Endothelial cell of umbilical vein (primary cell): ENCODE measurements around the gene ZBTB7B. TPM values are rescaled to one million over a fixed set of nuclear protein-coding genes. Genes with fewer than 3 reads are reported as not detected.

Experiments used
- BruUV-seq: library from RNA; stranded (reverse); fragments of 400-500 nt; replicated peaks from 2 replicates; lab custom pipeline; 2021; lab: Mats Ljungman, UMichigan
- CTCF ChIA-PET: fragments of 300-600, 350-600 bp; sonication (Branson Sonifier 250); formaldehyde crosslinking; loops from one replicate; lab custom pipeline; 2021; ENCODE audit warnings: antibody characterized with exemption, inconsistent platforms; lab: Charles Lee
- POLR2A ChIA-PET: fragments of 300-600, 350-600 bp; sonication (Branson Sonifier 250); formaldehyde crosslinking; loops from one replicate; lab custom pipeline; 2021; ENCODE audit warnings: antibody characterized with exemption, inconsistent platforms; lab: Charles Lee
- DNase-seq: peaks from one replicate; pipeline ENCODE4 v3.0.0-alpha.2; 2011; ENCODE audit warnings: low read depth, low spot score
- FAIRE-seq: peaks from 2 replicates; lab custom pipeline; 2011; peaks lifted over from hg19 to GRCh38; lab: Jason Lieb, UNC
- H2AFZ ChIP-seq: 2 replicates; pipeline ENCODE4 v1.6.0; 2012; ENCODE audit warnings: low read depth, low read length, control low read depth, inconsistent platforms
- H3K27ac ChIP-seq: 2 replicates; pipeline ENCODE4 v1.5.1; 2011; ENCODE audit warnings: low read depth, mild to moderate bottlenecking, control low read depth, low read length, moderate library complexity; ENCODE audit not compliant: insufficient read depth
- H3K27me3 ChIP-seq, 2 experiments: 2 replicates each; pipeline versions ENCODE4 v1.6.0 to v1.6.1; 2011; ENCODE audit warnings: low read length in 2 of 2, mixed read lengths in 1 of 2; ENCODE audit not compliant: control insufficient read depth in 2 of 2, insufficient read depth in 2 of 2
- H3K36me3 ChIP-seq, 2 experiments: 2 replicates in 1 of 2; 3 replicates in 1 of 2; pipeline ENCODE4 v1.5.1; 2011; ENCODE audit warnings: low read length in 2 of 2, mild to moderate bottlenecking in 1 of 2, moderate library complexity in 1 of 2; ENCODE audit not compliant: control insufficient read depth in 2 of 2, insufficient read depth in 2 of 2; ENCODE audit errors: extremely low read depth in 1 of 2
- H3K4me1 ChIP-seq: 3 replicates; pipeline ENCODE4 v1.5.1; 2011; ENCODE audit warnings: mild to moderate bottlenecking, low read length; ENCODE audit not compliant: control insufficient read depth, insufficient read depth; ENCODE audit errors: extremely low read depth
- H3K4me2 ChIP-seq: 2 replicates; pipeline ENCODE4 v1.6.1; 2011; ENCODE audit warnings: low read length, control low read depth, mixed read lengths; ENCODE audit not compliant: insufficient read depth
- H3K4me3 ChIP-seq, 3 experiments: fragments of 200-600 bp in 1 of 3; sonication (generic), shearing (Covaris generic) in 1 of 3; replicated peaks in 1 of 3; 2 replicates each; pipeline ENCODE4 v1.5.1; 2011 to 2016; ENCODE audit warnings: control low read depth in 3 of 3, low read length in 3 of 3, mild to moderate bottlenecking in 2 of 3, inconsistent platforms in 1 of 3, low read depth in 1 of 3, moderate library complexity in 1 of 3; ENCODE audit not compliant: insufficient read depth in 1 of 3
- H3K79me2 ChIP-seq: 2 replicates; pipeline ENCODE4 v1.6.0; 2012; ENCODE audit warnings: low read length, inconsistent platforms; ENCODE audit not compliant: control insufficient read depth, insufficient read depth
- H3K9ac ChIP-seq: replicated peaks from 2 replicates; pipeline ENCODE3; 2011; ENCODE audit warnings: low read length, control low read depth; ENCODE audit not compliant: insufficient read depth; ENCODE audit errors: extremely low read depth
- H3K9me1 ChIP-seq: replicated peaks from 3 replicates; pipeline ENCODE4 v1.6.0; 2011; ENCODE audit warnings: mild to moderate bottlenecking, low read length; ENCODE audit not compliant: control insufficient read depth, insufficient read depth; ENCODE audit errors: extremely low read depth
- H3K9me3 ChIP-seq: replicated peaks from 2 replicates; pipeline ENCODE4 v1.5.1; 2012; ENCODE audit warnings: low read length, inconsistent platforms; ENCODE audit not compliant: control insufficient read depth, insufficient read depth
- H4K20me1 ChIP-seq: replicated peaks from 2 replicates; pipeline ENCODE3; 2011; ENCODE audit warnings: mild to moderate bottlenecking, low read length; ENCODE audit not compliant: control insufficient read depth, insufficient read depth; ENCODE audit errors: extremely low read depth
- CTCF ChIP-seq, 2 donors: IDR thresholded peaks; 1 replicate in 1 of 2; 2 replicates in 1 of 2; pipeline ENCODE4 v1.5.1; 2011; ENCODE audit warnings: low read length in 2 of 2, mild to moderate bottlenecking in 2 of 2, moderate library complexity in 2 of 2, control low read depth in 1 of 2, inconsistent platforms in 1 of 2, low read depth in 1 of 2; ENCODE audit not compliant: insufficient read depth in 1 of 2; ENCODE audit errors: extremely low read depth in 1 of 2
- GATA2 ChIP-seq: IDR thresholded peaks from 2 replicates; pipeline ENCODE4 v1.7.0; 2011; ENCODE audit warnings: low read depth, mild to moderate bottlenecking, moderate library complexity, mixed read lengths, low read length; ENCODE audit not compliant: insufficient read length, insufficient read depth
- MAX ChIP-seq: IDR thresholded peaks from 2 replicates; pipeline ENCODE4 v1.6.1; 2011; ENCODE audit not compliant: insufficient read depth, insufficient read length
- MYC ChIP-seq: IDR thresholded peaks from one replicate; pipeline ENCODE4 v1.6.1; 2011; ENCODE audit warnings: mild to moderate bottlenecking, low read depth, low read length
- POLR2A ChIP-seq: IDR thresholded peaks from 2 replicates; pipeline ENCODE4 v1.6.1; 2012; ENCODE audit warnings: low read depth, mild to moderate bottlenecking, control low read depth, low read length
- POLR2AphosphoS5 ChIP-seq: IDR thresholded peaks from 2 replicates; pipeline ENCODE4 v1.6.1; 2012; ENCODE audit warnings: low read depth, mild to moderate bottlenecking, control low read depth, low read length, moderate library complexity; ENCODE audit not compliant: insufficient read depth
- dilution Hi-C: fragments of 300-500 bp; cut with MboI; formaldehyde crosslinking; loops from one replicate; pipeline ENCODE4 v1.15.0; 2019; ENCODE audit warnings: low sequenced_read_pairs; ENCODE audit not compliant: extremely low pct_ligation_motif_present
- intact Hi-C: fragments of 100-400 bp; cut with micrococcal nuclease; formaldehyde crosslinking; loops from one replicate; pipeline ENCODE4 v1.10.0; 2022
- polyA plus RNA-seq, 4 experiments: library from polyadenylated mRNA; depleted of rRNA in 3 of 4; stranded (reverse) in 3 of 4; unstranded in 1 of 4; fragments of >200 nt; gene quantifications; 2 replicates each; pipeline versions ENCODE4 v1.2.1 to v1.2.3, GENCODE V29; 2011 to 2012; ENCODE audit warnings: missing spikeins in 1 of 4
- total RNA-seq: library from RNA; stranded (reverse); gene quantifications from 2 replicates; pipeline ENCODE4 v1.2.3, GENCODE V29; 2021

ZBTB7B gene
- total and polyA plus RNA-seq, 2 donors (not counting 3 experiments of a cell fraction or from before 2014, with no cell fraction given) = 20.0 to 26.2 TPM

GRCh38 chr1:154957091-154957657 lies 45.4 kb upstream of the ZBTB7B start:
- peaks cover 9% of the 10 kb centered on the region for H3K79me2 ChIP-seq
- dilution Hi-C loops (no loop called here), intact Hi-C loops (no loop called here)
- H3K27me3 ChIP-seq = no peaks in the 10 kb centered on the region
- DNase-seq (no peak), FAIRE-seq (no peak)
- no peak overlapping the region for H3K4me3 ChIP-seq
- no peaks in the 10 kb centered on the region for H4K20me1 ChIP-seq
- H3K4me2 ChIP-seq = no peak overlapping the region
- no peak overlapping the region for H3K9ac ChIP-seq
- no peaks in the 10 kb centered on the region for H3K9me3 ChIP-seq
- BruUV-seq = no TSS peak
- H3K9me1 ChIP-seq = no peaks in the 10 kb centered on the region
- no peak overlapping the region for H2AFZ ChIP-seq
- H3K4me1 ChIP-seq = peaks cover 29% of the 10 kb centered on the region
- H3K27ac ChIP-seq = no peak overlapping the region
- no peak for TF ChIP-seq MYC
- no peak for TF ChIP-seq MAX
- TF ChIP-seq POLR2AphosphoS5 = peak; percentile 11
- no peak for TF ChIP-seq CTCF (IDR thresholded peaks at IDR 0.05; ENCODE audit: extremely low read depth in 1 of 2, insufficient read depth in 1 of 2, low read depth in 1 of 2, low read length in 2 of 2)
- TF ChIP-seq POLR2A = no peak
- no peak for TF ChIP-seq GATA2
- peaks cover 0 to 8% of the 10 kb centered on the region in 2 experiments for H3K36me3 ChIP-seq
- ChIA-PET CTCF (interaction anchor here (1.4 to 2.6 kb wide), 3 partner anchors 60 to 128 kb away, joined by 4 to 37 read pairs (median 15); no protein-coding TSS in a partner anchor), POLR2A (no interaction called here)
